ENCODE results near the gene DDX59. TPM values are rescaled to one million over a fixed set of nuclear protein-coding genes. Genes with fewer than 3 reads are reported as not detected.
A peak's percentile ranks its signal among the peaks of the same experiment; 100 is the strongest.

The DDX59 gene
- polyA plus RNA-seq, 1 of the 3 experiments (the other 2 are of a cell fraction), result 8.9 TPM

GRCh38 chr1:200620273-200621131 lies 49.2 kb downstream of the DDX59 start, which contains the start of gene KIF14 (continued):
- peak; percentile 18; the same call in 1 of the 2 replicates for TF ChIP-seq POLR2AphosphoS5 (IDR thresholded peaks at IDR 0.05; ENCODE audit: low read depth, low read length)
- TF ChIP-seq ELF1 (IDR thresholded peaks at IDR 0.05), result peak; percentile 90
- no peak for TF ChIP-seq NRF1 (IDR thresholded peaks at IDR 0.05; ENCODE audit: low read depth, low read length)
- TF ChIP-seq YY1 (IDR thresholded peaks at IDR 0.05; ENCODE audit: low read depth), result peak; percentile 56; the same call in 1 of the 2 replicates
- TF ChIP-seq TCF12 (IDR thresholded peaks at IDR 0.05), result peak; percentile 30; the same call in 1 of the 2 replicates
- no peak; the same call in 1 of the 2 replicates for TF ChIP-seq TAF1 (IDR thresholded peaks at IDR 0.05; ENCODE audit: borderline replicate concordance, low read depth, low read length)
- 0 out of 2 replicates have a peak, but pooled peaks have one; percentile 14 for TF ChIP-seq RFX5 (IDR thresholded peaks at IDR 0.05; ENCODE audit: low read length)
- peak; percentile 82; the same call in 1 of the 2 replicates for TF ChIP-seq SIN3A (IDR thresholded peaks at IDR 0.05; ENCODE audit: borderline replicate concordance, low read depth, low read length)
- TF ChIP-seq FOXM1 (IDR thresholded peaks at IDR 0.05; ENCODE audit: low read depth), result peak; percentile 89; the same call in 1 of the 2 replicates
- no peak for TF ChIP-seq USF1 (IDR thresholded peaks at IDR 0.05; ENCODE audit: borderline replicate concordance, low read depth)
- TF ChIP-seq MEF2A (IDR thresholded peaks at IDR 0.05; ENCODE audit: borderline replicate concordance, low read depth), result no peak
- no peak for TF ChIP-seq TEAD4 (IDR thresholded peaks at IDR 0.05; ENCODE audit: borderline replicate concordance, insufficient read depth)
- TF ChIP-seq, protein P1, sequence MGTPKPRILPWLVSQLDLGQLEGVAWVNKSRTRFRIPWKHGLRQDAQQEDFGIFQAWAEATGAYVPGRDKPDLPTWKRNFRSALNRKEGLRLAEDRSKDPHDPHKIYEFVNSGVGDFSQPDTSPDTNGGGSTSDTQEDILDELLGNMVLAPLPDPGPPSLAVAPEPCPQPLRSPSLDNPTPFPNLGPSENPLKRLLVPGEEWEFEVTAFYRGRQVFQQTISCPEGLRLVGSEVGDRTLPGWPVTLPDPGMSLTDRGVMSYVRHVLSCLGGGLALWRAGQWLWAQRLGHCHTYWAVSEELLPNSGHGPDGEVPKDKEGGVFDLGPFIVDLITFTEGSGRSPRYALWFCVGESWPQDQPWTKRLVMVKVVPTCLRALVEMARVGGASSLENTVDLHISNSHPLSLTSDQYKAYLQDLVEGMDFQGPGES (IDR thresholded peaks at IDR 0.05; ENCODE audit: low read depth, low read length), result peak; percentile 58; the same call in 1 of the 2 replicates
- TF ChIP-seq PBX3 (IDR thresholded peaks at IDR 0.05), result no peak
- peak; percentile 75 for TF ChIP-seq GABPA (IDR thresholded peaks at IDR 0.05; ENCODE audit: low read depth)
- TF ChIP-seq ZBTB33 (IDR thresholded peaks at IDR 0.05; ENCODE audit: borderline replicate concordance, low read depth), result no peak
- TF ChIP-seq CHD2 (IDR thresholded peaks at IDR 0.05; ENCODE audit: low read length, partially characterized antibody), result peak; percentile 75
- TF ChIP-seq MAX (IDR thresholded peaks at IDR 0.05; ENCODE audit: low read depth), result 0 out of 2 replicates have a peak, but pooled peaks have one; percentile 26
